ENCODE measurements around the gene ZBTB7C.

The ZBTB7C gene

GRCh38 chr18:48122376-48122775, 286.8 kb downstream of the ZBTB7C start:
- TF ChIP-seq, protein P1, sequence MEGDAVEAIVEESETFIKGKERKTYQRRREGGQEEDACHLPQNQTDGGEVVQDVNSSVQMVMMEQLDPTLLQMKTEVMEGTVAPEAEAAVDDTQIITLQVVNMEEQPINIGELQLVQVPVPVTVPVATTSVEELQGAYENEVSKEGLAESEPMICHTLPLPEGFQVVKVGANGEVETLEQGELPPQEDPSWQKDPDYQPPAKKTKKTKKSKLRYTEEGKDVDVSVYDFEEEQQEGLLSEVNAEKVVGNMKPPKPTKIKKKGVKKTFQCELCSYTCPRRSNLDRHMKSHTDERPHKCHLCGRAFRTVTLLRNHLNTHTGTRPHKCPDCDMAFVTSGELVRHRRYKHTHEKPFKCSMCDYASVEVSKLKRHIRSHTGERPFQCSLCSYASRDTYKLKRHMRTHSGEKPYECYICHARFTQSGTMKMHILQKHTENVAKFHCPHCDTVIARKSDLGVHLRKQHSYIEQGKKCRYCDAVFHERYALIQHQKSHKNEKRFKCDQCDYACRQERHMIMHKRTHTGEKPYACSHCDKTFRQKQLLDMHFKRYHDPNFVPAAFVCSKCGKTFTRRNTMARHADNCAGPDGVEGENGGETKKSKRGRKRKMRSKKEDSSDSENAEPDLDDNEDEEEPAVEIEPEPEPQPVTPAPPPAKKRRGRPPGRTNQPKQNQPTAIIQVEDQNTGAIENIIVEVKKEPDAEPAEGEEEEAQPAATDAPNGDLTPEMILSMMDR (IDR thresholded peaks at IDR 0.05; ENCODE audit: low read depth, low read length): no peak
- H3K4me3 ChIP-seq (ENCODE audit: low read depth, low read length): no peak overlapping the region
- in situ Hi-C loops (cut with HindIII; ENCODE audit: low sequenced_read_pairs): no loop called here
- no peak for DNase-seq (ENCODE audit: low read depth, low spot score)

DNA sequence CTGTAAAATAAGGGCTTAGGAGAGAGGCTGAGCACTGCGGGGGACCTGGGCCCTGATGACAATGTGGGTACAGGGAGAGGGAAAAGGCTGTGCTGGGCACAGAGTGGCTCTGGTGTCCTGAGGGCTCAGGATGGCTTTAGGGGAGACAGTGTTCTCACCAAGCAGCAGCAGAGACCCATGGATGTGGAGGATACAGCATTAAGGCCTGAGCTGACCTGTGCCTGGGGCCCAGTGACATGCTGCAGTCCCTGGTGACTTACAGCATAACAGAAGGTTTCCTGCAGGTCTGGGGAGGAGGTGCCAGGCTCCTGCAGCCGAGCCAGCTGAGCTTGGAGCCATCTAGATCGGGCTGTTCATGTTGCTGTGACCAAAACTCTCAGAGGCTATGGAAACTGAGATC, 287.4 kb downstream of the ZBTB7C start:
- TF ChIP-seq, protein P1 (IDR thresholded peaks at IDR 0.05; ENCODE audit: low read depth, low read length): no peak
- in situ Hi-C loops (cut with HindIII; ENCODE audit: low sequenced_read_pairs): no loop called here
- H3K4me3 ChIP-seq (ENCODE audit: low read depth, low read length): no peak overlapping the region
- DNase-seq (ENCODE audit: low read depth, low spot score): no peak

DNA sequence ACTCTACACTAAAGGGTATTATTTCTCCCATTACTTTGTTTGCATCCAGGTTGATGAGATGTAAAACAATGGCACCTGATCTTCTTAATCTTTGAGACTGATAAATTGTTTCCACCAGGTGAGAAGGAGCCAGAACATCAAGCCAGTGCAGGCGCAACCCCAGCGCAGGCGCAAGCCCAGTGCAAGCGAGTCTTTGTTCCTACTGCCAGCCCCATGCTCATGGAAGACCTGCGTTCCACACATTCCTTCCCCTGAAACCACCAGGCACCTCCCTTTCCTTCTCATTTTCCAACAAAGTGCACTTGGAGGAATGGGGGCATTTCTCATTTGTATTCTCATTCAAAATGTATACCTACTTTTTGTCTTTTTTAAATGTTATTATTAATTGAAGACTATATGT, 290.0 kb downstream of the ZBTB7C start:
- in situ Hi-C loops (cut with HindIII; ENCODE audit: low sequenced_read_pairs): no loop called here
- DNase-seq (ENCODE audit: low read depth, low spot score): no peak
- no peak overlapping the region for H3K4me3 ChIP-seq (ENCODE audit: low read depth, low read length)
- TF ChIP-seq, protein P1 (IDR thresholded peaks at IDR 0.05; ENCODE audit: low read depth, low read length): no peak

DNA sequence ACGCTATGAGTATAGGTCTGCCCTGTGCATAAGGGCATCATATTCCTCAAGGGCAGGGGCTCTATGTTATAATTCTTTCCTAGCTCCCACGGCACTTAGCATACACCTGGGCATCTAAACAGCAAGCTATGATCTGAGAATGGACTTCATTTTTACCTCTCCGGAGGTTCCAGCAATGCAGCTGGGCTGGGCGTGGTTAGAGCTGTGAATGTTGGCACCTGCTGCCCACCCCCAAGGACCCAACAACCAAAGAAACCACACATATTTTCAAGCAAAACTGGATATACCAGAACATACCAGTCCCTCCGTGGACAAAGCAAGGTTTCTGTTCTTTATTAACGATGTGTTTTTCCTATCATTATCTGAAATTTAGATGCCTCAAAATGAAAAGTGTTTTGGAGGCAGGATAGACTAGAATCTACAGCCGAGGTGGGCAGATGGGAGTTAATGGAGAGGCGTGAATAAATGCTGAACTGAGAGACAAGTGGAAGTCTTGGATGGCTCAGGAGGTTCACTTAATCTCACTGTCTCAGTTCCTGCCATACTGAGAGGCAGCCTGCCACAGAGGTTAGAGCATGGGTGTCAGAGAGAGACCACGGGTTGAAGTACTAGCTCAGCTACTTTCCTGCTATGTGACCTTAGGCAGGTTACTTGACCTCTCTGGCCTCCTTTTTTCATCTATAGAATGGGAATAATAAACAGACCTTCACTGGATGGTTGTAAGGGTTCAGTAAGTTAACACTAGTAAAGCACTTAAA, 292.1 kb downstream of the ZBTB7C start:
- no peak for DNase-seq (ENCODE audit: low read depth, low spot score)
- TF ChIP-seq, protein P1 (IDR thresholded peaks at IDR 0.05; ENCODE audit: low read depth, low read length): no peak
- in situ Hi-C loops (cut with HindIII; ENCODE audit: low sequenced_read_pairs): no loop called here
- no peak overlapping the region for H3K4me3 ChIP-seq (ENCODE audit: low read depth, low read length)

- H3K4me3 ChIP-seq (ENCODE audit: low read depth, low read length): no peak overlapping the region
- in situ Hi-C loops (cut with HindIII; ENCODE audit: low sequenced_read_pairs): no loop called here
- no peak for DNase-seq (ENCODE audit: low read depth, low spot score)
- TF ChIP-seq, protein P1 (IDR thresholded peaks at IDR 0.05; ENCODE audit: low read depth, low read length): no peak
Measured at GRCh38 chr18:48116017-48116416, 293.2 kb downstream of the ZBTB7C start.

DNA sequence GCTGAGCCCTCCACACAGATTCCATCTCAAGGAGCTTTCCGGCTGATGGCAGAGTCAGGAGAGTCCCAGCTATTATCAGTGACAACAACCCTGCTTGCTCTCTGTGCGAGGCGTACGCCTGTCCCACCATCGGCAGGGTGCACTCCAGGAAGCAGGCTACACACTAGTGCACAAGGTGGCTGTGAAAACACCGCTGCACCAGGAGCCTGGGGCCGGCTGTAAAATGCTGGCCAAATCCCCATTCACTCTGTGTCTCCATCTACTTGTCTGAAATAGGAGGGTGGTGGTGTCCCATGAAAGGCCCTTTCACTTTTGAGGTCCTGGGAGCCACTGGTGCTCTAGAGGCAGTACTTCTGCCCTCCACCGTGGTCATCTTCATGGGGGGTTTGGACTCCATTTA, 295.5 kb downstream of the ZBTB7C start:
- TF ChIP-seq, protein P1 (IDR thresholded peaks at IDR 0.05; ENCODE audit: low read depth, low read length): no peak
- DNase-seq (ENCODE audit: low read depth, low spot score): no peak
- in situ Hi-C loops (cut with HindIII; ENCODE audit: low sequenced_read_pairs): no loop called here
- H3K4me3 ChIP-seq (ENCODE audit: low read depth, low read length): no peak overlapping the region
